ENCODE measurements around the gene TTC16.
A peak's percentile ranks its signal among the peaks of the same experiment; 100 is the strongest.

Gene TTC16

GRCh38 chr9:127734247-127734746 lies 18.4 kb downstream of the TTC16 start:
- no peaks in the 10 kb centered on the region for H3K9me3 ChIP-seq
- DNase-seq (ENCODE audit: low spot score in 2 of 2) = no peak
- no peaks in the 10 kb centered on the region for H3K36me3 ChIP-seq (replicated peaks)
- peaks cover 8% of the 10 kb centered on the region for H3K4me1 ChIP-seq
- in situ Hi-C loops (cut with MboI; ENCODE audit: low sequenced_read_pairs) = loop anchor here (10.0 kb wide), 1 partner anchor 181 kb away; the partner anchor contains the start of gene ST6GALNAC4
- peak overlapping the region; percentile 57 for H3K4me3 ChIP-seq
- H3K27me3 ChIP-seq (ENCODE audit: low read depth) = no peaks in the 10 kb centered on the region

- Histone ChIP-seq H3K9me3 (no peaks in the 10 kb centered on the region), H3K4me1 (peaks cover 8% of the 10 kb centered on the region), H3K36me3 (replicated peaks) (no peaks in the 10 kb centered on the region), H3K4me3 (peak within 1 kb of the TSS; percentile 57), H3K27me3 (ENCODE audit: low read depth) (no peaks in the 10 kb centered on the region)
- in situ Hi-C loops (cut with MboI; ENCODE audit: low sequenced_read_pairs) = loop anchor here (5.0 to 10.0 kb wide), 2 partner anchors 47 to 180 kb away; partner anchors contain the start of gene ST6GALNAC4
- DNase-seq (ENCODE audit: low spot score in 2 of 2) = peak; percentile 96 to 99
These were observed 19.1 kb downstream of the TTC16 start, which contains the start of gene TOR2A for GRCh38 chr9:127734747-127735529. TOR2A (minus strand) TSS chr9:127735294; CDS start chr9:127735270, 24 bp downstream.

DNA sequence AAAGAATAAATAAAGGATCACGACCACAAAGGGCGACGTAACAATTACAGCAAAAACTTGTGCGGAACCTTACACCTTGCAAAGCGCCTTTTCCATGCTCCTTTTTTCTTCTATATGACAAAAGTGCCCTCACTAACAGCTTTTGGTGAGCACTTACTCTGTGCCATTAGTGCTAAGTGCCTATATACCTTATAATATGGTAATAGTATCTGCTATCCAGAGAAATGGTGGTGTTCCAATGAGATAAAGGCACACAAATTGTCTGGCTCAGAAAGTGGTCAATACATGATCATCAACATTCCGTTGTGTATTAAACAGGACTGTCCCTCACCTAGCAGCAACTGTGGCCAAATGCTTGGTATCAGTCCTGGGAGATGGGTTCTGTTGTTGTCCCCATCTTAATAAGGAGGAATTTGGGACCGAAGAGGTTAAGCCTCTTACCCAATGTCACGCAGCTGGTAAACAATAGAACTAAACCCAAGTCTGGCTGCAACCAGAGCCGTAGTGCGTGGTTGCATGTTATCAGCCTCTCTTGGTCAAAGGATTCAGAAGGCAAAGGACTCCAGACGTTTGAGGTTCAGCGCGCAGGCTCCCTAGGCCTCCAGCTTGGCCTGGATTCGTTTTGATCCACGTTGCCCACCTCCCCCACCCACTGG lies 19.8 kb downstream of the TTC16 start:
- DNase-seq (ENCODE audit: low spot score in 2 of 2) = no peak
- H3K4me1 ChIP-seq = peaks cover 8% of the 10 kb centered on the region
- in situ Hi-C loops (cut with MboI; ENCODE audit: low sequenced_read_pairs) = loop anchor here (5.0 to 10.0 kb wide), 2 partner anchors 47 to 179 kb away; partner anchors contain the start of gene ST6GALNAC4
- H3K9me3 ChIP-seq = no peaks in the 10 kb centered on the region
- H3K27me3 ChIP-seq (ENCODE audit: low read depth) = no peaks in the 10 kb centered on the region
- H3K4me3 ChIP-seq = peak overlapping the region; percentile 57; the same call in 1 of the 2 replicates
- no peaks in the 10 kb centered on the region for H3K36me3 ChIP-seq (replicated peaks)

GRCh38 chr9:127738666-127739065 lies 22.8 kb downstream of the TTC16 start:
- Histone ChIP-seq H3K36me3 (replicated peaks) (no peaks in the 10 kb centered on the region), H3K9me3 (no peaks in the 10 kb centered on the region), H3K27me3 (ENCODE audit: low read depth) (no peaks in the 10 kb centered on the region), H3K4me3 (no peak overlapping the region), H3K4me1 (peaks cover 8% of the 10 kb centered on the region)
- DNase-seq (ENCODE audit: low spot score in 2 of 2) = no peak
- in situ Hi-C loops (cut with MboI; ENCODE audit: low sequenced_read_pairs) = loop anchor here (5.0 to 10.0 kb wide), 2 partner anchors 44 to 176 kb away; partner anchors contain the start of gene ST6GALNAC4

DNA sequence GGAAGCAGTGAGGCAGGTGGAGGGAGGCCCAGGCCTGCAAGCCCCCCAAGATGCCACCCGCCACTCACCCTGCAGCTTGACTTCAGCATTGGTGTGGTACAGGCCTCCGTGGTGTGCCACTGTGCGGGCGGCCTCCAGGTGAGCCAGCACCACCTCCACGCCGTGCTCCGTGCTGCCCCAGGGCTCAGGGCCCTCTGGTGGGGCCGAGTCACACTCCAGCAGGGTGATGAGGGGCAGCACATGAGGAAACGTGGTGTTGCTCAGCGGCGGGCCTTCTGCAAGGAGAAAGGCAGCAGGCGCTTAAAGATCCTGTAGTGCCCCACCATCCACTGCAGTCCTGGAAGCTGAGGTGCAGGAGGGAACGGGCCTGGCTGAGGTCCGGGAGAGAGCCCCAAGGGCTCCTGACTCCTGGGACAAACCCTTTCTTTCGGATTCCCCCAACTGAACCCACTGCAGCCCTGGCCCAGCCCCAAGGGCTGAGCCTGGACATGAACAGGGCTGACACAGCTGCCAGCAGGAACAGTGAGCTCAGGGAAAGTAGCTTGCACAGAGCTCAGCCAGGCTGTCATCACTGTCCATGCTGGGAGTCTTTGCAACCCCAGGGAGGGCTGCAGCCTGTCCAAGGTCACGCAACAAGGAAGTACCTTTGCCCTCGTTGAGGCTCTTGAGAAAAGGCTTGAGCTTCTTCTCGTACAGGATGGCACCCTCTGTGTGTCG lies 23.9 kb downstream of the TTC16 start:
- Histone ChIP-seq H3K9me3 (no peaks in the 10 kb centered on the region), H3K27me3 (ENCODE audit: low read depth) (no peaks in the 10 kb centered on the region), H3K36me3 (replicated peaks) (no peaks in the 10 kb centered on the region), H3K4me1 (peaks cover 4% of the 10 kb centered on the region), H3K4me3 (no peak overlapping the region)
- in situ Hi-C loops (cut with MboI; ENCODE audit: low sequenced_read_pairs) = loop anchor here (5.0 to 10.0 kb wide), 2 partner anchors 43 to 175 kb away; partner anchors contain the start of gene ST6GALNAC4
- DNase-seq (ENCODE audit: low spot score in 2 of 2) = no peak

- no peaks in the 10 kb centered on the region for H3K4me1 ChIP-seq
- H3K4me3 ChIP-seq = no peak overlapping the region
- DNase-seq (ENCODE audit: low spot score in 2 of 2) = peak in 1 of 2 experiments; percentile 57
- in situ Hi-C loops (cut with MboI; ENCODE audit: low sequenced_read_pairs) = no loop called here
- H3K36me3 ChIP-seq (replicated peaks) = no peaks in the 10 kb centered on the region
- no peaks in the 10 kb centered on the region for H3K9me3 ChIP-seq
- H3K27me3 ChIP-seq (ENCODE audit: low read depth) = no peaks in the 10 kb centered on the region
These were observed 26.1 kb downstream of the TTC16 start for GRCh38 chr9:127741831-127742434.

- H3K9me3 ChIP-seq = no peaks in the 10 kb centered on the region
- in situ Hi-C loops (cut with MboI; ENCODE audit: low sequenced_read_pairs) = no loop called here
These were observed 26.7 kb downstream of the TTC16 start for GRCh38 chr9:127742435-127743088.

DNA sequence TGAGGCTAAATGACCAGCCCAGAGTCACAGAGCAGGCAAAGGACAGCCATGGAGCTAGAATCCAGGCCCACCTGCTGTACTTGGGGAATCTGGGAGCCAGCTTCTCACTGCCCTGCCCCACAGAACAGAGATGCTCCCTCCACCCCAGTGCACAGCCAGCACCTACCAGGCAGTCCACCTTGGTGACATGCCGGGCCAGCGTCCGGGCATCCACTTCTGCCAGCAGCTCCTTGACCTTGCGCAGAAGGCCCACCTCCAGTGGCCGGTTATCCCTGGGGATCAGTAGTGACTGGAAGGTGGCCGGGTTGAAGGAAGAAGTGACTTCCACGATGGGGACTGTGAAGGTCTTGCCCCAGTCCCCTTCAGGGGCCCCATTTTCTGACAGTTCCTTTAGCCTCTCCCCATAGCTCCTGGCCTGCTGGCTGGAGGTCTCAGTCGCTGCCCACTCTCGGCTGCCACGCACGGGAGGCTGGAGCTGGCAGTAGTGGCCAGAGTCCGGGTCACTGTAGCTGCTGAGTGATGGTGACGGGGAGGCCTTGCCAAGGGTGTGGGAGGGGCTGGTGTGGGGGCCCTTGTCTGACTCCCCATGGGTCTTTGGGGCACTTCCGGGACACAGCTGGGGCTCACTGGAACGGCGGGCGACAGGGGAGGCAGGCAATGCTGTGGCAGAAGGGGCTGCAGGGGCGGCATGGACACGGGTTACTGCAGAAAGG lies 28.7 kb downstream of the TTC16 start:
- in situ Hi-C loops (cut with MboI; ENCODE audit: low sequenced_read_pairs) = no loop called here
- no peaks in the 10 kb centered on the region for H3K4me1 ChIP-seq
- no peaks in the 10 kb centered on the region for H3K36me3 ChIP-seq (replicated peaks)
- H3K9me3 ChIP-seq = no peaks in the 10 kb centered on the region
- DNase-seq (ENCODE audit: low spot score in 2 of 2) = no peak
- H3K4me3 ChIP-seq = no peak overlapping the region
- H3K27me3 ChIP-seq (ENCODE audit: low read depth) = no peaks in the 10 kb centered on the region

More at GRCh38 chr9:127742435-127743088, 26.7 kb downstream of the TTC16 start:
- DNase-seq (ENCODE audit: low spot score in 2 of 2) = peak in 1 of 2 experiments; percentile 64
- no peak overlapping the region for H3K4me3 ChIP-seq
- no peaks in the 10 kb centered on the region for H3K27me3 ChIP-seq (ENCODE audit: low read depth)
- no peaks in the 10 kb centered on the region for H3K36me3 ChIP-seq (replicated peaks)
- no peaks in the 10 kb centered on the region for H3K4me1 ChIP-seq

- in situ Hi-C loops (cut with MboI; ENCODE audit: low sequenced_read_pairs) = no loop called here
- no peaks in the 10 kb centered on the region for H3K4me1 ChIP-seq
- H3K9me3 ChIP-seq = no peaks in the 10 kb centered on the region
- no peaks in the 10 kb centered on the region for H3K36me3 ChIP-seq (replicated peaks)
- H3K27me3 ChIP-seq (ENCODE audit: low read depth) = no peaks in the 10 kb centered on the region
- H3K4me3 ChIP-seq = no peak overlapping the region
- DNase-seq (ENCODE audit: low spot score in 2 of 2) = no peak
These were observed 31.2 kb downstream of the TTC16 start for GRCh38 chr9:127746959-127747569.

DNA sequence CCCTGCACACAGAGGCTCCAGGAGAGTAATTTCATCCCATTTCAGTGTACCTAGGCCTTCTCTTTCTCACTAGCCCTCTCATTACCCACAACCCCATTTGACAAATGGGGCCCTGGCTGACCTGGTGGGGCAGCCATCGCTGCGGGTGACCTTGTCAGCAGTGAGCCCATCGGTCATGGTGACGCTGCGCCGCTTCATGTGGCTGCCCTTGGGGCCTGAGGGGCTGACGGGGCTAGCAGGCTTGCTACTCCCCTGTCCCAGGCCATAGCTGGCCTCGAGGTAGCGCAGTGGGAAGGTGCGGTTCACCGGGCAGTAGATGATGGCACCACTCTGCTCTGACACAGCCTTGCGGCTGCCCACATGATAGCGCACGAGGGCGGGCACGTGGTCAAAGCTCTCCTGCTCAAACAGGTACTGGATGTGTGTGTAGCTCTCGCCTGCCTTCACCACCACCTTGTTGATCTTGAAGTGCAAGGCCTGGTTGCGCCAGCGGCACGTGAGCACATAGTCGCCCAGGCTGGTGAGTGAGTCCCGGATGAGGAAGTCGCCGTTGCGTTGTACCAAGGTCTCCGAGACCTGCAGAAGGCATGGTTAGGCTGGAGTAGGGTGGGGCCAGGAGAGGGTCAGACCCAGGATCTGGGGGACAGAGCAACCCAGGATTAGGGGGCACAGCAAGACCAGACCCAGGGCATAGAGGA lies 33.4 kb downstream of the TTC16 start:
- H3K27me3 ChIP-seq (ENCODE audit: low read depth) = no peaks in the 10 kb centered on the region
- no peaks in the 10 kb centered on the region for H3K4me1 ChIP-seq
- H3K9me3 ChIP-seq = no peaks in the 10 kb centered on the region
- no peak overlapping the region for H3K4me3 ChIP-seq
- in situ Hi-C loops (cut with MboI; ENCODE audit: low sequenced_read_pairs) = no loop called here
- no peak for DNase-seq (ENCODE audit: low spot score in 2 of 2)
- no peaks in the 10 kb centered on the region for H3K36me3 ChIP-seq (replicated peaks)

GRCh38 chr9:127751269-127752054 lies 35.6 kb downstream of the TTC16 start:
- Histone ChIP-seq H3K27me3 (ENCODE audit: low read depth) (no peaks in the 10 kb centered on the region), H3K36me3 (replicated peaks) (no peaks in the 10 kb centered on the region), H3K4me3 (no peak overlapping the region), H3K9me3 (no peaks in the 10 kb centered on the region), H3K4me1 (no peaks in the 10 kb centered on the region)
- DNase-seq (ENCODE audit: low spot score in 2 of 2) = peak in 1 of 2 experiments; percentile 65
- in situ Hi-C loops (cut with MboI; ENCODE audit: low sequenced_read_pairs) = no loop called here
